Upper lobe of left lung (tissue), 6 donors: ENCODE results near the gene MYH16. TPM values are rescaled to one million over a fixed set of nuclear protein-coding genes. Genes with fewer than 3 reads are reported as not detected.
"Not testable (repeated sequence)": the region's sequence is repeated elsewhere in the genome, so short reads cannot be mapped to it uniquely, and the experiment has no call there.

Source experiments
- ATAC-seq, 2 donors: fragments of 200-7000 bp; cut with Tn5 transposase; one replicate each; pipeline ENCODE4 v1.9.1; 2022; ENCODE audit warnings: mild to moderate bottlenecking in 2 of 2, moderate library complexity in 2 of 2; ENCODE audit not compliant: low FRiP score in 2 of 2
- DNase-seq, 2 donors: peaks; one replicate each; pipeline ENCODE4 v3.0.0-alpha.2; 2019 to 2020
- H3K27ac ChIP-seq, 4 donors: fragments of 200-600 bp; sonication (generic); one replicate each; pipeline ENCODE4 v1.5.1; 2016 to 2019
- H3K27me3 ChIP-seq, 4 donors: fragments of 200-600 bp; sonication (generic); one replicate each; pipeline ENCODE4 v1.5.1; 2017 to 2019
- H3K36me3 ChIP-seq, 4 donors: fragments of 200-600 bp; sonication (generic); one replicate each; pipeline ENCODE4 v1.5.1; 2016 to 2019
- H3K4me1 ChIP-seq, 4 donors: fragments of 200-600 bp; sonication (generic); one replicate each; pipeline ENCODE4 v1.5.1; 2018 to 2019
- H3K4me3 ChIP-seq, 4 donors: fragments of 200-600 bp; sonication (generic); one replicate each; pipeline ENCODE4 v1.5.1; 2017 to 2019; ENCODE audit warnings: mild to moderate bottlenecking in 2 of 4, moderate library complexity in 1 of 4
- H3K9me3 ChIP-seq, 4 donors: fragments of 200-600 bp; sonication (generic); one replicate each; pipeline ENCODE4 v1.5.1; 2018 to 2019
- EP300 ChIP-seq, 4 donors: sonication (generic); formaldehyde crosslinking; IDR thresholded peaks; one replicate each; pipeline ENCODE4 v1.5.1; 2017; ENCODE audit warnings: antibody characterized with exemption in 4 of 4, control low read depth in 2 of 4
- POLR2A ChIP-seq, 4 donors: fragments of 450-650 bp; IDR thresholded peaks; one replicate each; pipeline ENCODE4 v1.5.1; 2016 to 2017; ENCODE audit warnings: antibody characterized with exemption in 4 of 4, mild to moderate bottlenecking in 2 of 4
- POLR2AphosphoS5 ChIP-seq, 2 donors: sonication (generic); formaldehyde crosslinking; IDR thresholded peaks; one replicate each; pipeline ENCODE4 v1.5.1; 2017; ENCODE audit warnings: antibody characterized with exemption in 2 of 2
- whole genome bisulfite sequencing, 2 donors: methylation state at CpG; one replicate each; pipeline ENCODE4 v1.1.5; 2017 to 2018; 5-methylcytosine and 5-hydroxymethylcytosine counted together
- total RNA-seq, 6 donors: library from RNA; depleted of rRNA in 4 of 6; stranded (reverse); fragments of >200 nt in 4 of 6; gene quantifications; one replicate each; pipeline versions ENCODE4 v1.1.0 to v1.2.1, GENCODE V29; 2016 to 2021
- TF ChIP-seq, protein P1 (sequence below), 6 experiments: fragments of 450-650 bp in 4 of 6; fragments of 200-600 bp in 2 of 6; sonication (generic) in 2 of 6; IDR thresholded peaks; one replicate each; pipeline ENCODE4 v1.5.1; 2016 to 2019; ENCODE audit warnings: antibody characterized with exemption in 6 of 6
- donor health status: DM: no; HTN: no; CAD: no; lungs with moderate emphysema.
- donor health status: DM: no; HTN: yes; CAD: no; lungs with severe emphysema.

The MYH16 gene
- under 1 TPM in 1 of 6 donors, not detected in 5; 0.17 TPM for total RNA-seq

DNA sequence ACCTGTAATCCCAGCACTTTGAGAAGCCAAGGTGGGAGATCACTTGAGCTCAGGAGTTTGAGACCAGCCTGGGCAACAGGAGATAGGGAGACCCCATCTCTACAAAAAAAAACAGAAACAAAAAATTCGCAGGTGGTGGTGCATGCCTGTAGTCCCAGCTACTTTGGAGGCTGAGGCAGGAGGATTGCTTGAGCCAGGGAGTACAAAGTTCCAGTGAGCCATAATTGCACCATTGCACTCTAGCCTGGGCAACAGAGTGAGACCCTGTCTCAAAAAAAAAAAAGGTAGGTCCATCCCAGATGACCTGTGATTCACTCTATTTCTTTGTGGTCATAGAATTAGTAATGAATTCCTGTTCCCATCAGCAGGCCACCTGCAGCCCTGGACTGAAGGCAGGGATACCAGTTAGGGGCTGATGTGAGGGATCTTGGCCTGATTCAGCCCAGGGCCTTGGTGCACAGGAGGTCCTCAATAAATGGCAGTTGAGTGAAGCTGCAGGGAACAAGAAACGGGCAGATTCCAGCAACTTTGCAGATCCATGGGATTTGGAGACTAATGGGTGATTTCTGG, at the start of gene MYH16:
Gene MYH16, plus strand, starts transcription at position 364 of the 570 bp plus-strand sequence.
- no peaks in the 10 kb centered on the region for H3K27me3 ChIP-seq
- 82 to 91% methylated on average over 2 of the region's 2 CpGs for WGBS, 2 donors
- no peak for ATAC-seq
- peaks cover 0 to 4% (median 0%) of the 10 kb centered on the region in 4 donors for H3K4me1 ChIP-seq
- TF ChIP-seq POLR2A (IDR thresholded peaks at IDR 0.05) (no peak), EP300 (IDR thresholded peaks at IDR 0.05) (no peak), POLR2AphosphoS5 (IDR thresholded peaks at IDR 0.05) (no peak)
- TF ChIP-seq, protein P1, sequence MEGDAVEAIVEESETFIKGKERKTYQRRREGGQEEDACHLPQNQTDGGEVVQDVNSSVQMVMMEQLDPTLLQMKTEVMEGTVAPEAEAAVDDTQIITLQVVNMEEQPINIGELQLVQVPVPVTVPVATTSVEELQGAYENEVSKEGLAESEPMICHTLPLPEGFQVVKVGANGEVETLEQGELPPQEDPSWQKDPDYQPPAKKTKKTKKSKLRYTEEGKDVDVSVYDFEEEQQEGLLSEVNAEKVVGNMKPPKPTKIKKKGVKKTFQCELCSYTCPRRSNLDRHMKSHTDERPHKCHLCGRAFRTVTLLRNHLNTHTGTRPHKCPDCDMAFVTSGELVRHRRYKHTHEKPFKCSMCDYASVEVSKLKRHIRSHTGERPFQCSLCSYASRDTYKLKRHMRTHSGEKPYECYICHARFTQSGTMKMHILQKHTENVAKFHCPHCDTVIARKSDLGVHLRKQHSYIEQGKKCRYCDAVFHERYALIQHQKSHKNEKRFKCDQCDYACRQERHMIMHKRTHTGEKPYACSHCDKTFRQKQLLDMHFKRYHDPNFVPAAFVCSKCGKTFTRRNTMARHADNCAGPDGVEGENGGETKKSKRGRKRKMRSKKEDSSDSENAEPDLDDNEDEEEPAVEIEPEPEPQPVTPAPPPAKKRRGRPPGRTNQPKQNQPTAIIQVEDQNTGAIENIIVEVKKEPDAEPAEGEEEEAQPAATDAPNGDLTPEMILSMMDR (IDR thresholded peaks at IDR 0.05) = no peak
- no peaks in the 10 kb centered on the region for H3K9me3 ChIP-seq
- DNase-seq = no peak
- H3K4me3 ChIP-seq = no peak within 1 kb of the TSS
- no peak within 1 kb of the TSS for H3K27ac ChIP-seq
- H3K36me3 ChIP-seq = no peaks in the 10 kb centered on the region

GRCh38 chr7:99224263-99224898, 48.3 kb upstream of the MYH16 start:
- not testable (repeated sequence) for H3K4me3 ChIP-seq, H3K9me3 ChIP-seq, ATAC-seq, H3K36me3 ChIP-seq, H3K27me3 ChIP-seq, H3K4me1 ChIP-seq
- 65 to 66% methylated on average over 15 of the region's 15 CpGs for WGBS, 2 donors
- H3K27ac ChIP-seq = peak overlapping the region in 1 of 4 donors; percentile 24
- peak in 1 of 2 donors; percentile 44 for DNase-seq

DNA sequence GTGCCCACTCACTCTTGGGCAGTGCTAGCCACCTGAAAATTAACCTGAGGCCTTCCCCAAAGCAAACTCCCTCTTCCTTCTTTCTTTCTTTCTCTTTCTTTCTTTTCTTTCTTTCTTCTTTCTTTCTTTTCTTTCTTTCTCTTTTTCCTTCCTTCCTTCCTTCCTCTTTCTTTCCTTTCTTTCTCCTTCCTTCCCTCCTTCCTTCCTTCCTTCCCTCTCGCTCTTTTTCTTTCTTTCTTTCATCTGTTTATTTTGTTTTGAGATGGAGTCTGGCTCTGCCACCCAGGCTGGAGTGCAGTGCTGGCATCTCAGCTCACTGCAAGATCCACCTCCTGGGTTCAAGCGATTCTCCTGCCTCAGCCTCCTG, 47.8 kb upstream of the MYH16 start:
- TF ChIP-seq, protein P1 (IDR thresholded peaks at IDR 0.05) = no peak
- TF ChIP-seq POLR2AphosphoS5 (IDR thresholded peaks at IDR 0.05) = no peak
- TF ChIP-seq POLR2A (IDR thresholded peaks at IDR 0.05) = no peak
- no peak for TF ChIP-seq EP300 (IDR thresholded peaks at IDR 0.05)
- no peaks in the 10 kb centered on the region for H3K27me3 ChIP-seq
- peak overlapping the region in 1 of 4 donors; percentile 24 for H3K27ac ChIP-seq
- DNase-seq (no peak), ATAC-seq (no peak)
- WGBS, 2 donors = 75 to 80% methylated on average over 2 of the region's 2 CpGs
- no peaks in the 10 kb centered on the region for H3K9me3 ChIP-seq
- no peaks in the 10 kb centered on the region for H3K36me3 ChIP-seq
- no peak overlapping the region for H3K4me3 ChIP-seq
- no peaks in the 10 kb centered on the region for H3K4me1 ChIP-seq

GRCh38 chr7:99229234-99229633, 43.4 kb upstream of the MYH16 start:
- WGBS, 2 donors = 70 to 82% methylated on average over 4 of the region's 4 CpGs
- Histone ChIP-seq H3K9me3 (no peaks in the 10 kb centered on the region), H3K36me3 (no peaks in the 10 kb centered on the region), H3K4me1 (no peaks in the 10 kb centered on the region), H3K27me3 (no peaks in the 10 kb centered on the region), H3K27ac (no peak overlapping the region), H3K4me3 (no peak overlapping the region)
- ATAC-seq (no peak), DNase-seq (no peak)
- TF ChIP-seq POLR2AphosphoS5 (IDR thresholded peaks at IDR 0.05) = no peak

DNA sequence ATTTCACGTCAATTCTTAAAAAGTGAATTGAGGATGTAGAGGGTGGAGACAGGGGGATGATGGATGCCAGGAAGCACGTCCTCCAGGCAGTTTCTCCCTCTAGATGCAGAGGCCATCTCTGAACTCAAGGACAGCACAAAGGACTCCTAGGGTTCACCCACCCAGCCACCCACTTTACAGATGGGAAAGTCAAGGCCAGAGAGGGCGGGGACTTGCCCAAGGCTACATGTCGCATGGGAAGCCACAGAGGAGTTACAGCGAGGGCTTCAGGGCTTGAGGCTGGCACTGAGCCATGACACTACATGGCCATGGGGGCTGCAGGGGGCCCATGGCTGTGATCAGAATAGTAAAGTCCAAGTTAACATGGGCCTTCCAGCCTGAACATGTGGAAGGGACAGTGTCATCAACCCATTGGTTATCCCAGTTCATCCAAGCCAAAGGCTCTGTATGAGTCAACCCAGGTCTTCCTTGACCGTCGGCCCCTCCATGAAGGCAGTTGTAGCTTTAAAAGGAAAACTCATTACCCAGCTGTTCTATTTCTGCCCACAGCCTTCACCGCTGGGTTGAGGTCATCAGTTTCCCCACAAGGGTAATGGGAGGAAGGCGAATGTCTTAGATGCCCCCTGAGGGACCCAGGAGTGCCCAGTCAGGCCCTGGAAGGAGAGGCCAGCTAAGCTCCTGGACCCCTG, 40.4 kb upstream of the MYH16 start:
- ATAC-seq (no peak), DNase-seq (no peak)
- 80% methylated on average over 9 of the region's 9 CpGs for WGBS, 2 donors
- TF ChIP-seq, protein P1 (IDR thresholded peaks at IDR 0.05) = no peak
- no peak for TF ChIP-seq POLR2A (IDR thresholded peaks at IDR 0.05)
- TF ChIP-seq EP300 (IDR thresholded peaks at IDR 0.05) = no peak
- H3K27me3 ChIP-seq = no peaks in the 10 kb centered on the region
- H3K9me3 ChIP-seq = peaks cover 0 to under 1% (median 0%) of the 10 kb centered on the region in 4 donors
- no peaks in the 10 kb centered on the region for H3K4me1 ChIP-seq
- no peaks in the 10 kb centered on the region for H3K36me3 ChIP-seq
- no peak overlapping the region for H3K27ac ChIP-seq
- H3K4me3 ChIP-seq = no peak overlapping the region

- ATAC-seq, H3K36me3 ChIP-seq, DNase-seq, H3K4me1 ChIP-seq, H3K4me3 ChIP-seq, H3K27me3 ChIP-seq, H3K27ac ChIP-seq, H3K9me3 ChIP-seq: not testable (repeated sequence)
- WGBS, 2 donors = 95 to 96% methylated on average over 4 of the region's 4 CpGs
These were observed 39.7 kb upstream of the MYH16 start for GRCh38 chr7:99232955-99233354.
